Measurements from ENCODE around the gene BLTP2.

BLTP2 gene

DNA sequence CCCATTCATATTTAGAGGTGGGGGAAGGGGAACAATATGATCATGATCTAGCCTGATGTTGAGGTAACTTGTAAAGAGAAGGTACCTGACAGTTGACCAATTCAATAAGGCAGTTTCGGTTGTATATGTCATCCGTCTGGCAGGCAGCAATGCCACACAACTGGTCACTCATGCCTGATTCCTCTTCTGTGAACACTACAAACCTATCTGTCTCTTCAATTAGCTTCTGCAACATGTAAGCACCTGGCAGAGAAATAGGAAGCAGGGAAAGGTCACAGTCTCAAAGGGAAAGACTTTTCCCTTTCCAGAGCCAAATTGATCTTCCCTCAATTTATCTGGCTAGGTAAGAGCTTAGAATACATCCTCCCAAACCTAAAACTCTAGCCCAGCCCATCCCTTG, 20.8 kb downstream of the BLTP2 start:
- Histone ChIP-seq H3K27ac (no peak overlapping the region), H3K27me3 (replicated peaks) (no peaks in the 10 kb centered on the region), H3K36me3 (replicated peaks) (peaks cover 76% of the 10 kb centered on the region), H3K4me3 (ENCODE audit: low read depth, low read length) (no peak overlapping the region)
- no peak for DNase-seq
- TF ChIP-seq, protein P1, sequence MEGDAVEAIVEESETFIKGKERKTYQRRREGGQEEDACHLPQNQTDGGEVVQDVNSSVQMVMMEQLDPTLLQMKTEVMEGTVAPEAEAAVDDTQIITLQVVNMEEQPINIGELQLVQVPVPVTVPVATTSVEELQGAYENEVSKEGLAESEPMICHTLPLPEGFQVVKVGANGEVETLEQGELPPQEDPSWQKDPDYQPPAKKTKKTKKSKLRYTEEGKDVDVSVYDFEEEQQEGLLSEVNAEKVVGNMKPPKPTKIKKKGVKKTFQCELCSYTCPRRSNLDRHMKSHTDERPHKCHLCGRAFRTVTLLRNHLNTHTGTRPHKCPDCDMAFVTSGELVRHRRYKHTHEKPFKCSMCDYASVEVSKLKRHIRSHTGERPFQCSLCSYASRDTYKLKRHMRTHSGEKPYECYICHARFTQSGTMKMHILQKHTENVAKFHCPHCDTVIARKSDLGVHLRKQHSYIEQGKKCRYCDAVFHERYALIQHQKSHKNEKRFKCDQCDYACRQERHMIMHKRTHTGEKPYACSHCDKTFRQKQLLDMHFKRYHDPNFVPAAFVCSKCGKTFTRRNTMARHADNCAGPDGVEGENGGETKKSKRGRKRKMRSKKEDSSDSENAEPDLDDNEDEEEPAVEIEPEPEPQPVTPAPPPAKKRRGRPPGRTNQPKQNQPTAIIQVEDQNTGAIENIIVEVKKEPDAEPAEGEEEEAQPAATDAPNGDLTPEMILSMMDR (IDR thresholded peaks at IDR 0.05; ENCODE audit: low read depth, low read length, missing control alignments) = no peak
- in situ Hi-C loops (cut with HindIII; ENCODE audit: low pct_ligation_motif_present, low sequenced_read_pairs) = no loop called here

DNA sequence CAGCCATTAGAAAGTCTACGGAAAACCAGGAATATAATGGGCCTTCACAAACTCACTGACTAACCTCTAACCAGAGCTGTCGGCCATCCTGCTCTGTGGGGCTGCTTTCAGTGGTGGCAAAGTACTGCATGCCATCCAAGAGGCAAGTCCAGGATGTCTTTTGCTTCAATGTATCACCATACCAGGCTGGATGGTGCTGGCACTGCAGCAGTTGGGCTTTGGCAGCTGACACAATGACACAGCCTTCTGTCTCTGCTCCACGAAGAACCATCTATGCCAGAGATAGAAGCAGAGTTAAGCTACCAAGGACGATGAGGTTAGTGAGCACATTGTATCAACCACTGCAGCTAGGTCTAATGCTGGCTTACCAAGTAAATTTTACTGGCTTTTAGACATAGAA, 21.3 kb downstream of the BLTP2 start:
- no peak for DNase-seq
- Histone ChIP-seq H3K4me3 (ENCODE audit: low read depth, low read length) (no peak overlapping the region), H3K27ac (no peak overlapping the region), H3K27me3 (replicated peaks) (no peaks in the 10 kb centered on the region), H3K36me3 (replicated peaks) (peaks cover 81% of the 10 kb centered on the region)
- in situ Hi-C loops (cut with HindIII; ENCODE audit: low pct_ligation_motif_present, low sequenced_read_pairs) = no loop called here
- TF ChIP-seq, protein P1 (IDR thresholded peaks at IDR 0.05; ENCODE audit: low read depth, low read length, missing control alignments) = no peak

DNA sequence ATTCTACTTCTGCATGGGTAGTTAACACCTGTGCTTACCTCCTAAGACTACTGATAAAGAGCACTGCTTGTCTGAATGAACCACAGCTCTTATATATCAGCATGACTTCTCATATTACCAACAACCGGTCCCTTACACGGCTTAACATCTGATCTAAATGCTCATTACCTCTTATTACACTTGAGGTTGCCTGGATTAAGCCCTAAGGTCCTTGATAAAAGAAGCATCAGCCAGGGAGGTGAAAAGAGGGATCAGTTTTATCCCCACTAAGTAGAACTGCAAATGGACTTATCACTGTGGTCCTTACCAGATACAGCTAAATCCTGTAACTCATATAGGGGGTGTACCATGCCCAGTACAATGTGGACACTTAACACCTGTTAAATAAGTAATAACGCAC, 22.8 kb downstream of the BLTP2 start:
- Histone ChIP-seq H3K27ac (no peak overlapping the region), H3K27me3 (replicated peaks) (no peaks in the 10 kb centered on the region), H3K4me3 (ENCODE audit: low read depth, low read length) (no peak overlapping the region), H3K36me3 (replicated peaks) (peaks cover 83% of the 10 kb centered on the region)
- TF ChIP-seq, protein P1 (IDR thresholded peaks at IDR 0.05; ENCODE audit: low read depth, low read length, missing control alignments) = no peak
- in situ Hi-C loops (cut with HindIII; ENCODE audit: low pct_ligation_motif_present, low sequenced_read_pairs) = no loop called here
- no peak for DNase-seq

DNA sequence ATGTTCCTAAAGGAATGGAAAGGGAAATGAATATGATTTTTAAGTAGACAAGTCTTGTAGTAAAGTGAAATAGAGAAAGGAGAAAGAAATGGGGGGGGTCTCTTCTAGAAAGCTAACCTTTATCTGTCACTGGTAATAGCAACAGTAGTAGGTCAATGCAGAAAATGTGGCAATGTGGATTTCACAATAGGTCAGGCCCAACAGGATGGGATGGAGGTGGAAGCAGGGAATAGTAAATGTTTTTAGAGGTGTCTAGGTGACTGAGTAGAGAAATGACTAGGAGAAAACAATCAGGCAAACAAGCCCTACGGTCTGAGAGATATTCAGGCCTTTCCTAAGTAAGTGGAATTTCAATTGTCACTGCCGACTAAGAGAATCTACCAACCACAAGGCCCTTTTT, 24.9 kb downstream of the BLTP2 start:
- in situ Hi-C loops (cut with HindIII; ENCODE audit: low pct_ligation_motif_present, low sequenced_read_pairs) = no loop called here
- no peaks in the 10 kb centered on the region for H3K27me3 ChIP-seq (replicated peaks)
- H3K4me3 ChIP-seq (ENCODE audit: low read depth, low read length) = no peak overlapping the region
- TF ChIP-seq, protein P1 (IDR thresholded peaks at IDR 0.05; ENCODE audit: low read depth, low read length, missing control alignments) = no peak
- DNase-seq = no peak
- no peak overlapping the region for H3K27ac ChIP-seq
- H3K36me3 ChIP-seq (replicated peaks) = peaks cover 91% of the 10 kb centered on the region

DNA sequence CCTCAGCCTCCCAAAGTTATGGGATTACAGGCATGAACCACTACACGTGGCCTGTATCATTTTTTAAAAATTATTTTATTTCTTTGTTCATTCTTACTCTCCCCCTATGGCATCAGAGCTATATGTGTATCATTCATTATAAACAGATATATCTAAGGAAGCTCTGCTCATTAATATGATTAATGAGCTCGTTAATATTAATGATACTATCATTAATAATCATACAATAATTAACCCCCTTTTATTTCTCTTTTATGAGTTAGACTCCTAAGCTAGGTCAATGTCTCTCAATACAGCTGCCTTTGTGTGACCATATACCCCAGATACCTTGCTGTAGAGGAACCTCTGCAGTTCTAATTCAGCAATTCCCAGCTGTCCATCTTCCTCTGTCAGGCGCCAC, 26.5 kb downstream of the BLTP2 start:
- DNase-seq = no peak
- Histone ChIP-seq H3K4me3 (ENCODE audit: low read depth, low read length) (no peak overlapping the region), H3K36me3 (replicated peaks) (peaks cover 91% of the 10 kb centered on the region), H3K27ac (no peak overlapping the region), H3K27me3 (replicated peaks) (no peaks in the 10 kb centered on the region)
- TF ChIP-seq, protein P1 (IDR thresholded peaks at IDR 0.05; ENCODE audit: low read depth, low read length, missing control alignments) = no peak
- in situ Hi-C loops (cut with HindIII; ENCODE audit: low pct_ligation_motif_present, low sequenced_read_pairs) = no loop called here

DNA sequence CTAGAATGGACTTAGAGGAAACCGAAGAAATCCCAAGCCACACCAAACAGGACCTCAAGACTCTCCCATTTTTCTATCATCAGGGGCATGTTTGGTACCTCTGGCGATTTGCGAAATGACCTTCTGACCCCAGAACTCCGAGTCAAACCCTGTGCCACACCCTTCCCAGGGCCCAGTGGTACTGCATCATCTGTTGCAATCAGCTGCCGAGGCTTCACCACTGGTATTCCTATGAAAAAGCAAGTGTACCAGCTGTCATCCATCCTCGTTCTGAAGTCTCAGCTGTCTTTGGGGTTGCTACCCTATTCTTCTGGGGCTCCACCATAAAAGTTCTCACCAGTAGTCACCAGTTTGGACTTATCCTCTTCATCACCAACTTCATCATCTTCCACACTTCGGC, 28.7 kb downstream of the BLTP2 start:
- in situ Hi-C loops (cut with HindIII; ENCODE audit: low pct_ligation_motif_present, low sequenced_read_pairs) = no loop called here
- TF ChIP-seq, protein P1 (IDR thresholded peaks at IDR 0.05; ENCODE audit: low read depth, low read length, missing control alignments) = no peak
- Histone ChIP-seq H3K27ac (no peak overlapping the region), H3K4me3 (ENCODE audit: low read depth, low read length) (no peak overlapping the region), H3K27me3 (replicated peaks) (no peaks in the 10 kb centered on the region), H3K36me3 (replicated peaks) (peaks cover 83% of the 10 kb centered on the region)
- no peak for DNase-seq

All from brain microvascular endothelial cell (primary cell).